ENCODE data around the gene UCMA.
"Not testable (repeated sequence)": the region's sequence is repeated elsewhere in the genome, so short reads cannot be mapped to it uniquely, and the experiment has no call there.

Gene UCMA, protein sequence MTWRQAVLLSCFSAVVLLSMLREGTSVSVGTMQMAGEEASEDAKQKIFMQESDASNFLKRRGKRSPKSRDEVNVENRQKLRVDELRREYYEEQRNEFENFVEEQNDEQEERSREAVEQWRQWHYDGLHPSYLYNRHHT

GRCh38 chr10:13234172-13234571 is at the start of gene UCMA:
TSS of gene UCMA (minus strand) at chr10:13234374. CDS start at chr10:13234258, 116 bp downstream.
- no peak for DNase-seq (ENCODE audit: low spot score)

DNA sequence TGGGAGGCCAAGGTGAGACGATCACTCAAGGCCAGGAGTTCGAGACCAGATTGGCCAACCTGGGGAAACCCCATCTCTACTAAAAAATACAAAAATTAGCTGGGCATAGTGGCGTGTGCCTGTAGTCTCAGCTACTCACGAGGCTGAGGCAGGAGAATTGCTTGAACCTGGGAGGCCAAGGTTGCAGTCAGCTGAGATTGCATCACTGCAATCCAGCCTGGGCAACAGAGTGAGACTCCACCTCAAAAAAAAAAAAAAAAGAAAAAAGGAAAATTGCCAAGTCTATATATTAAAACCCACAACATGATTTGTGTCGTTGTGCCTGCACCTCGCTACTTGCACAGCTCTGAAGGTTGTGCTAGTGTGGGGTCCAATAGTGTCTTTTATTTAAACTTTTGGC is 48.2 kb upstream of the UCMA start:
- not testable (repeated sequence) for DNase-seq (ENCODE audit: low spot score)

- no peak for DNase-seq (ENCODE audit: low spot score)
These were observed 42.7 kb upstream of the UCMA start for GRCh38 chr10:13276749-13277365.

DNA sequence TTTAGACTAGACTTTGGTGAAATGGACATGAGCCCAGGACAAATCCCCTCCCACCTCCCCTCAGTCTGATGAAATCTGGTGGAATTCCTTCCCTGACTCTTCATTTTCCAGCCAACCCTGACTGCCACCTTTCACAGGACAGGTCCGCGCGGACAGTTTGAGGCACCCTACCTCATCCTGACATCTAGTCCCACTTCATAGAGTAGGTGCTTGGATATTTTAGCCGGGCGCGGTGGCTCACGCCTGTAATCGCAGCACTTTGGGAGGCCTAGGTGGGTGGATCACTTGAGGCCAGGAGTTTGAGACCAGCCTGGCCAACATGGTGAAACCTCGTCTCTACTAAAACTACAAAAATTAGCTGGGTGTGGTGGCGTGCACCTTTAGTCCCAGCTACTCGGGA is 42.0 kb upstream of the UCMA start:
- DNase-seq (ENCODE audit: low spot score): not testable (repeated sequence)

DNA sequence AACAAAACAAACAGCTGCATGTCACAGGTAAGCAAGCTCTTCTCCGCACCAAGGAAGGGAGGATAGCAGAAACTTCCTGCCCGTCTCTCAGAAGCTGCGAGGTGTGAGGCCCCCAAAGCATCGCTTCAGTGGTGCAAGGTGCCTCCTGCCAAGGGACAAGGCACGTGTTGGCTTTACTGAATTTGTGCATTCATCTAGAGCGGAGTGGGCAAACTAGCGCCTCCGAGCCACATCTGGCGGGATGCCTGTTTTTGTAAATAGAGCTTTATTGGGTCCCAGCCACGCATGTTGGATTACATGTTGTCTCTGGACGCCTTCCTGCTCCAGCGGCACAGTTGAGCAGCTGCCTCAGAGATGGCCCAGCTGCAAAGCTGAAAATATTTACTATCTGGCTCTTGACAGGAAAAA is 38.0 kb upstream of the UCMA start:
- DNase-seq (ENCODE audit: low spot score): peak; percentile 5

DNA sequence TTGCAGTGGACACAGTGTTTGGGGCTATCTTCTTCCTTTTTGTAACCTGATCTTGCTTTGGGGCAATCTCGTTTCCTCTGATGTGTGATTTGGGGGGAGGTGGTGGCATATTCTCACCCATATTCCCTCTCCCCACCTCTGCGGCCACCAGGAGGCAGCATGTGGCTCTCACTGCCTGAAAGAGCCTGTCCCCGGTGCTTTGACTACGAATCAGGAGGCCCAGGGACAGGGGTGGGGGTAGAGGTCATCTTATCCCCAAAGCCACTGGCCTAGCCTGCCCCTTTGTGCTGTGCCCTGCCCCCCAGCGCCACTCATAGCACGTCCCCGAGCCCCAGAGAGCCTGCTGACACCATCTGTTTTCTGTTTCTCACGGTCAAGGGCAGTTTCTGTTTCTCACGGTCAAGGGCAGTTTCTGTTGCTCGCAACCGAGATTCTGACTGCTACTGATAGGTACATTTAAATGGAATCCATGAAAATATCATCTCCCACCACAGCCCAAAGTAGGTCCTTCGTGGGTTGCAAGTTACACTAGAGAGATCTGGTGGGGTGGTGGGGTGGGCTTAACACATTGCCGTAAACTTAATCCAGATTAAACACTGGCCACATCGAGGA is 37.5 kb upstream of the UCMA start:
- peak; percentile 64 for DNase-seq (ENCODE audit: low spot score)

DNA sequence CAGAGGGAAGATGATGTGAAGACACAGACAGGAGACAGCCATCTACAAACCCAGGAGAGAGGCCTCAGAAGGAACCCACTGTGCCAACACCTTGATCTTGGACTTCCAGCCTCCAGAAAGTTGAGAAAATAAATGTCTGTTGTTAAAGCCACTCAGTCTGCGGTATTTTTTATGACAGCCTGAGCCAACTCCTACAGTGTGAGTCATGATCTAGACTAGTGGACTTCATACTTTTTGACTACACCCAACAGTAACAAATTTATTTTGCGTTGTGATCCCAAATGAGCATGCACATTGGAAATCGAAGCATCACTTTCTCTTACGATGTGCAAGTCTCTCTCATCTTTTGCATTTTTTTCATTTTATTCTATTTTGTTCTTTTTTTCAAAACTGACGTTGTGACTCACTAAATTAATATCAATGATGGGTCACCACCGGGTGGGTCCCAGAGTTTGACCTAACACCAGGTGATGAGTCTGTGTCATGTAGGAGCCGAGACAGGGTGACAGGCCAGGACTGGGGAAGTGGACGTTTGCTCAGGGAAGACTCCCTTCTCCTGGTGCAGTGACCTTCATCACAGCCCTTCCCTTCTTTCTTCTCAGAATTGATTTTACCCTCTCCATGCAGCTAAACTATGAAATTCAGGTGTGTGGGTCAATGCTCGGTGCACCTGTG is 36.8 kb upstream of the UCMA start:
- no peak for DNase-seq (ENCODE audit: low spot score)

GRCh38 chr10:13268841-13269240 is 34.7 kb upstream of the UCMA start:
- DNase-seq (ENCODE audit: low spot score): no peak

DNA sequence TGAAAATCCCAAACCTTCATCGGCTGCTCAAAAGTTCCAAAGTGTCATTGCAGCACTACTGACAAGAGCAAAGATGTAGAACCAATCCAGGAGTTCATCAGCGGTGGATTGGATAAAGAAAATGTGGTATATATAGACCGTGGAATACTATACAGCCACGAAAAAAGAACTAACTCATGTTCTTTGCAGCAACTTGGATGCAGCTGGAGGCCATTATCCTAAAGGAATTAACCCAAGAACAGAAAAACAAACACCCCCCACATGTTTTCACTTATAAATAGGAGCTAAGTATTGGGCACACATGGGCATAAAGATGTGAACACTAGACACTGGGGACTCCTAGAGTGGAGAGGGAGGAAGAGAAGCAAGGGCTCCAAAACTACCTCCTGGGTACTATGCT is 34.1 kb upstream of the UCMA start:
- no peak for DNase-seq (ENCODE audit: low spot score)

GRCh38 chr10:13263591-13263990 is 29.4 kb upstream of the UCMA start:
- no peak for DNase-seq (ENCODE audit: low spot score)

GRCh38 chr10:13262433-13262832 is 28.3 kb upstream of the UCMA start:
- no peak for DNase-seq (ENCODE audit: low spot score)

- DNase-seq (ENCODE audit: low spot score): no peak
These were observed 23.5 kb upstream of the UCMA start for GRCh38 chr10:13257621-13258140.

DNA sequence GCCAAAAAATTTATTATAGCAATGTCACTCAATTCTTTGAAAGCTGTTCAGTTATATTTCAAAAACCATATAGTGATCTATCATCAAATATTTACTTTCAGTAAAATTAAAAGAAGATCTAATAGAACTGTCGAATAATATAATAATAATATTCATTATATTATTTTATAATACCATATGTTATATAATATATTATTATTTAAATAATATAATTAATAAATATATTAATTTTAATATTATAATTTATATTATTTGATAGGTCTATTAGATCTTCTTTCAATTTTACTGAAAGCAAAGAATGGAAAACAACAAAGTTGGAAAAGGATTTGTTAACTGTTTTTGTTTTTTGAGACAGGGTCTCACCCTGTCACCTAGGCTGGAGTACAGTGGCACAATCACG is 22.5 kb upstream of the UCMA start:
- no peak for DNase-seq (ENCODE audit: low spot score)

GRCh38 chr10:13253726-13254125 is 19.6 kb upstream of the UCMA start:
- DNase-seq (ENCODE audit: low spot score): no peak

DNA sequence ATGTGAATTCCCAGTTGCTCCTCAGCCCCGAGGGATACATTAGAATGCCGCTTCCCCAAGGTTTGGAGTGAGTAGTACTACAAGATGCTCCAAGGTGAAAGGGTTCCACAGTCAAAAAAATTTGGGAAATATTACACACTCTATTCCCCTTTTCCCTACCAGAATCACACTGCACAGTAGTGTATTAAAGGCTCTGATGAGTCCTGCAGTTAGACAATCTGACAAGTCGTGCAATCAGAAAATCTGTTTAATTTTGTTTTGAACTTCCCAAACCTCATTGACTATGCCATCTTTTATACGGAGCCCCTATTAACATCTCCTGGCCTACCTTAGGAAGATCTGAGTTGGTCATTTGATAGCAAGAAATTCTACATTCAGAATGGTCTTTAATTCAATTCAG is 13.6 kb upstream of the UCMA start:
- no peak for DNase-seq (ENCODE audit: low spot score)

DNA sequence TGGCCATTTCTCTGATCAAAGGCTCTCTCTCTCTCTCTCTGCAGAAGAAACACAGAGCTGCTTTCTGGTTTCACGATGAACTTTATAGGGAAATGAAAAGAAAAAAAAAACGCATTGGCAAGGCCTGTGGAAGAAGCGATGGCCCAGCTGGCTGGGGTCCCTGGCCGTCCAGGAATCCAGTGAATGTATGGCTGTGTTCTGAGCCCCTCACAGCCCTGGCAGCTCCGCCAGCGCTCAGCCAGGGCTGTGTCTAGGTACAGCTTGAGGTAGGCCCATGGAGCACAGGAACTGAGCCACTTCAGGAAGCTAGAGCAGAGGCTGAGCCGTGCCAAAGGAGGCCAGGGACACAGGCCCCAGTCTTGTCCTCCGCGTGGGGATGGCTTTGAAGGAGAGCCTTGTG is 13.1 kb upstream of the UCMA start:
- no peak for DNase-seq (ENCODE audit: low spot score)

DNA sequence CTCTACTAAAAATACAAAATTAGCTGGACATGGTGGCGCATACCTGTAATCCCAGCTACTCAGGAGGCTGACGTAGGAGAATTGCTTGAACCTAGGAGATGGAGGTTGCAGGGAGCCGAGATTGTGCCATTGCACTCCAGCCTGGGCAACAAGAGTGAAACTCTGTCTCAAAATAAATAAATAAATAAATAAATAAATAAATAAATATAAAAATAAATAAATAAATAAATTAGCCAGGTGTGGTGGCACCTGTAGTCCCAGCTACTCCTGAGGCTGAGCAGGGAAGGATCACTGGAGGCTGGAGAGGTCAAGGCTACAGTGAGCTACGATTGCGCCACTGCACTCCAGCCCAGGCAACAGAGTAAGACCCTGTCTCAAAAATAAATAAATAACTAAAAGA is 8.1 kb upstream of the UCMA start:
- DNase-seq (ENCODE audit: low spot score): not testable (repeated sequence)

DNA sequence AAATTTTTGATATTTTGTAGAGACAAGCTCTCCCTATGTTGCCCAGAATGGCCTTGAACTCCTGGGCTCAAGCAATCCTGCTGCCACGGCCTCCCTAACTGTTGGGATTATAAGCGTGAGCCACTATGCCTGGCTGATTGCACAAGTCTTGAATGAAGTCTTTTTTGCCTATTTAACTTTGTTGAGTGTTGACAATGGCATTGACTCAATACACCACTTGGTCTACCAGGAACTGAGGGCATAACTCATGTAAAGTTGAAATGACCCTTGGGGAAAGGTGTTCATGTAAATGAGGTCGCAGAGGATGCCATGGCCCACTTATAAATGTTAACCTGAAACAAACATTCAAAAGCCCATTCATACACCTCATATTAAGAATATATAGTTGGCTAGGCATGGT is 7.4 kb upstream of the UCMA start:
- DNase-seq (ENCODE audit: low spot score): no peak

DNA sequence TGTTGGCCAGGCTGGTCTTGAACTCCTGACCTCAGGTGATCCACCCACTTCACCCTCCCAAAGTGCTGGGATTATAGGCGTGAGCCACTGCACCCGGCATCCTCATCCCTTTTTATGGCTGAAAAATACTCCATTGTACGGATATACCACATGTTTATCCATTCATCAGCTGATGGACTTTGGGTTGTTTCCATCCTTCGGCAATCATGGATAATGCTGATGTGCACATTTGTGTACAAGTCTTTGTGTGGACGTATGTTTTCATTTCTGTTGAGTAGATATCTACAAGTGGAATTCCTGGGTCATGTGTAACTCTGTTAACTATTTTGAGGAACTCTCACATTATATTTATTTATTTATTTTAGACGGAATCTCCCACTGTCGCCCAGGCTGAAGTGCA is 5.7 kb upstream of the UCMA start:
- DNase-seq (ENCODE audit: low spot score): no peak

DNA sequence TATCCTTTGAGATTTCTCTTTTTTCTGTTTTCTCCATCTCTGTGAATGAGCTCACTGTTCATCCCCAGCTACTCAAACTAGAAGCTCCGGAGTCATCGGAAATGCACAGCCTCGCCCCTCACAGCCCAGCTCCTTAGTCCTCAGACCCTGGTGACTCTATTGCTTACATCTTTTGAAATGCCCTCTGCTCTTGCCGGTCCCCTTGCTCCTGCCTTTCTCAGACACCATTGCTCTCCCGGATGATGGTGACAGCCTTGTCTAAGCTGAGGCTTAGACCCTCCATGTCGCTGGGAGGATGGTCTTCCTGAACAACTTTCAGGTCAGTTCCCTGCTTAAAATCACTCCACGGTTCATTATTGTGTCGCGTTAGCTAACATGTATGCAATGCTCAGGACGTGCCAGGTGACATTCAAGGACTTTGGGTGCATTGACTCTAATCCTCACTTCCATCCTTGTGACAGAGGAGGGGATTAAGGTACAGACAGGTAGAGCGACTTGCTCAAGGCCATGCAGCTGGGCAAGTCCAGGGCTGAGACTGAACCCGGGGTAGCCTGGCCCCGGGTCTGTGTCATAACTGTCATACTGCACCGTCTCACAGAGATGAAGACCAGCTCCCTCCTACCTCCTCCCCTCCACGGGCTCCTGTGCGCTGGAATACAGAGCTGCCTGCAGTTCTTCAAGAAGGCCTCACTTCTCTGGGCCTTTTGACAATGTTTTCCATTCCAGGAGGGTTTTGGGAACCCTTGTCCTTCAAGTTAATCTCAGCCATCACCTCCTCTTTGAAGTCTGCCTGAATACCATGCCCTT is 4.3 kb upstream of the UCMA start:
- DNase-seq (ENCODE audit: low spot score): no peak

DNA sequence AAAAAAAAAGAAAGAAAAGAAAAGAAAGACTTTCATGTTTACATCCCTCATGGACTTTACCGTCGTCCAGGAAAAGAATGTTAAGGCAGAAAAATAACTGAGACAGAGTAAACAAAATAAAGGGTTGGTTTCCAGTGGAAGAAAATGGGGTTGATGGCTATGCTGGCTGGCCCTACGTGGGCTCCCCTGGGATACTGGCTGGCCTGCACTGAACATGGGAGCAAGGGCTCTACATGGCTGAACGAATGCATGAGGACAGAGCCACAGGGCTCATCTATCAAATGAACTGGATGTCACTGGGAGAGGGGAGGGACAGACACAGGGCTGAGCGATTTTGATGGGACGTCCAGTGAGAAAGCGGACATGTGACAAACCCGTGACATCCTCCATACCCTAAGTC is 2.5 kb upstream of the UCMA start:
- DNase-seq (ENCODE audit: low spot score): no peak

DNA sequence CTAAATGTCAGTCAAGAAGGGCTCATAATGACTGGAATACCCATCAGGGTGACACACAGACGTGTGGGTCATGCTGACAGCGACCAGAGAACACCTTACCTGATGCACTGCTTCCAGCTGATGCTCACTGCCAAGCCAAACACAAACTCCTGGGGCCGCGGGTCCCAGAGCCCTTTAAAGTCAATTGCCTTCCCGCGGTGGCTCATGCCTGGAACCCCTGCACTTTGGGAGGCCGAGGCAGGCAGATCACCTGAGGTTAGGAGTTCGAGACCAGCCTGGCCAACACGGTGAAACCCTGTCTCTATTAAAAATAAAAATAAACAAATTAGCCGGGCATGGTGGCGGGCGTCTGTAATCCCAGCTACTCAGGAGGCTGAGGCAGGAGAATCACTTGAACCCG is 562 bp upstream of the UCMA start:
- not testable (repeated sequence) for DNase-seq (ENCODE audit: low spot score)

Data from hepatic stellate cell (primary cell).